ENCODE data around the gene AP4S1.

AP4S1 gene

GRCh38 chr14:31110872-31111271 lies 85.4 kb downstream of the AP4S1 start:
- peaks cover 29 to 92% (median 56%) of the 10 kb centered on the region in 4 experiments for H3K36me3 ChIP-seq (ENCODE audit: control insufficient read depth in 4 of 4, insufficient read depth in 4 of 4, low read length in 3 of 4)
- no CpG with 5 or more reads among the region's 2 CpGs for WGBS (ENCODE audit: insufficient coverage)
- POLR2A ChIA-PET, result no interaction called here

GRCh38 chr14:31113794-31114193 lies 88.3 kb downstream of the AP4S1 start:
- Histone ChIP-seq H3K4me1 (ENCODE audit: control extremely low read depth in 1 of 4, control insufficient read depth in 4 of 4, insufficient read depth in 4 of 4, low read length in 3 of 4) (no peaks in the 10 kb centered on the region), H3K27me3 (replicated peaks in 2 of 5; ENCODE audit: control insufficient read depth in 4 of 5, insufficient read depth in 5 of 5, low read length in 4 of 5) (no peaks in the 10 kb centered on the region), H3K4me3 (ENCODE audit: control insufficient read depth in 1 of 7, extremely low read depth in 1 of 7, insufficient read depth in 4 of 7, low read depth in 2 of 7, low read length in 6 of 7) (no peak overlapping the region), H3K9me3 (ENCODE audit: control extremely low read depth in 1 of 5, control insufficient read depth in 4 of 5, insufficient read depth in 2 of 5, low read depth in 1 of 5, low read length in 4 of 5) (no peaks in the 10 kb centered on the region), H3K27ac (ENCODE audit: insufficient read depth in 1 of 2, low read depth in 1 of 2, low read length in 2 of 2, poor library complexity in 1 of 2, severe bottlenecking in 2 of 2) (no peak overlapping the region), H3K36me3 (ENCODE audit: control insufficient read depth in 4 of 4, insufficient read depth in 4 of 4, low read length in 3 of 4) (peaks cover 27 to 92% (median 55%) of the 10 kb centered on the region in 4 experiments)
- 94% methylated on average over 2 of the region's 3 CpGs for WGBS (ENCODE audit: insufficient coverage)
- POLR2A ChIA-PET, result no interaction called here
- CTCF ChIA-PET, result interaction anchor here (1.4 kb wide), 1 partner anchor 126 kb away, joined by 3 read pairs; no protein-coding TSS in a partner anchor
- DNase-seq, result no peak

More at GRCh38 chr14:31110872-31111271, 85.4 kb downstream of the AP4S1 start:
- Histone ChIP-seq H3K27me3 (replicated peaks in 2 of 5; ENCODE audit: control insufficient read depth in 4 of 5, insufficient read depth in 5 of 5, low read length in 4 of 5) (no peaks in the 10 kb centered on the region), H3K9me3 (ENCODE audit: control extremely low read depth in 1 of 5, control insufficient read depth in 4 of 5, insufficient read depth in 2 of 5, low read depth in 1 of 5, low read length in 4 of 5) (no peaks in the 10 kb centered on the region), H3K4me3 (ENCODE audit: control insufficient read depth in 1 of 7, extremely low read depth in 1 of 7, insufficient read depth in 4 of 7, low read depth in 2 of 7, low read length in 6 of 7) (no peak overlapping the region), H3K27ac (ENCODE audit: insufficient read depth in 1 of 2, low read depth in 1 of 2, low read length in 2 of 2, poor library complexity in 1 of 2, severe bottlenecking in 2 of 2) (no peak overlapping the region), H3K4me1 (ENCODE audit: control extremely low read depth in 1 of 4, control insufficient read depth in 4 of 4, insufficient read depth in 4 of 4, low read length in 3 of 4) (no peaks in the 10 kb centered on the region)
- DNase-seq, result no peak
- CTCF ChIA-PET, result interaction anchor here (0.6 kb wide), 1 partner anchor 327 kb away, joined by 3 read pairs; no protein-coding TSS in a partner anchor

- DNase-seq, result no peak
- 100% methylated on average over 3 of the region's 3 CpGs for WGBS (ENCODE audit: insufficient coverage)
- CTCF ChIA-PET, result interaction anchor here (1.1 kb wide), 1 partner anchor 58 kb away, joined by 3 read pairs; no protein-coding TSS in a partner anchor
- H3K4me1 ChIP-seq (ENCODE audit: control extremely low read depth in 1 of 4, control insufficient read depth in 4 of 4, insufficient read depth in 4 of 4, low read length in 3 of 4), result no peaks in the 10 kb centered on the region
- no peaks in the 10 kb centered on the region for H3K27me3 ChIP-seq (replicated peaks in 2 of 5; ENCODE audit: control insufficient read depth in 4 of 5, insufficient read depth in 5 of 5, low read length in 4 of 5)
- no peak overlapping the region for H3K27ac ChIP-seq (ENCODE audit: insufficient read depth in 1 of 2, low read depth in 1 of 2, low read length in 2 of 2, poor library complexity in 1 of 2, severe bottlenecking in 2 of 2)
- no peaks in the 10 kb centered on the region for H3K9me3 ChIP-seq (ENCODE audit: control extremely low read depth in 1 of 5, control insufficient read depth in 4 of 5, insufficient read depth in 2 of 5, low read depth in 1 of 5, low read length in 4 of 5)
- POLR2A ChIA-PET, result no interaction called here
- no peak overlapping the region for H3K4me3 ChIP-seq (ENCODE audit: control insufficient read depth in 1 of 7, extremely low read depth in 1 of 7, insufficient read depth in 4 of 7, low read depth in 2 of 7, low read length in 6 of 7)
- peaks cover 25 to 91% (median 62%) of the 10 kb centered on the region in 4 experiments for H3K36me3 ChIP-seq (ENCODE audit: control insufficient read depth in 4 of 4, insufficient read depth in 4 of 4, low read length in 3 of 4)
These were observed 93.4 kb downstream of the AP4S1 start for GRCh38 chr14:31118892-31119291.

- Histone ChIP-seq H3K36me3 (ENCODE audit: control insufficient read depth in 4 of 4, insufficient read depth in 4 of 4, low read length in 3 of 4) (peaks cover 19 to 77% (median 55%) of the 10 kb centered on the region in 4 experiments), H3K27me3 (replicated peaks in 2 of 5; ENCODE audit: control insufficient read depth in 4 of 5, insufficient read depth in 5 of 5, low read length in 4 of 5) (no peaks in the 10 kb centered on the region), H3K9me3 (ENCODE audit: control extremely low read depth in 1 of 5, control insufficient read depth in 4 of 5, insufficient read depth in 2 of 5, low read depth in 1 of 5, low read length in 4 of 5) (no peaks in the 10 kb centered on the region), H3K4me1 (ENCODE audit: control extremely low read depth in 1 of 4, control insufficient read depth in 4 of 4, insufficient read depth in 4 of 4, low read length in 3 of 4) (no peaks in the 10 kb centered on the region), H3K4me3 (ENCODE audit: control insufficient read depth in 1 of 7, extremely low read depth in 1 of 7, insufficient read depth in 4 of 7, low read depth in 2 of 7, low read length in 6 of 7) (no peak overlapping the region), H3K27ac (ENCODE audit: insufficient read depth in 1 of 2, low read depth in 1 of 2, low read length in 2 of 2, poor library complexity in 1 of 2, severe bottlenecking in 2 of 2) (no peak overlapping the region)
- ChIA-PET CTCF (interaction anchor here (0.7 kb wide), 1 partner anchor 42 kb away, joined by 3 read pairs; no protein-coding TSS in a partner anchor), POLR2A (no interaction called here)
- WGBS (ENCODE audit: insufficient coverage), result 93% methylated on average over 3 of the region's 8 CpGs
- peak; percentile 3 to 23 (median 19) for DNase-seq
These were observed 96.7 kb downstream of the AP4S1 start for GRCh38 chr14:31122098-31122611.

- peaks cover 18 to 76% (median 53%) of the 10 kb centered on the region in 4 experiments for H3K36me3 ChIP-seq (ENCODE audit: control insufficient read depth in 4 of 4, insufficient read depth in 4 of 4, low read length in 3 of 4)
- DNase-seq, result no peak
- 100% methylated on average over 2 of the region's 4 CpGs for WGBS (ENCODE audit: insufficient coverage)
- peaks cover 0 to 3% (median 0%) of the 10 kb centered on the region in 4 experiments for H3K4me1 ChIP-seq (ENCODE audit: control extremely low read depth in 1 of 4, control insufficient read depth in 4 of 4, insufficient read depth in 4 of 4, low read length in 3 of 4)
- no peaks in the 10 kb centered on the region for H3K9me3 ChIP-seq (ENCODE audit: control extremely low read depth in 1 of 5, control insufficient read depth in 4 of 5, insufficient read depth in 2 of 5, low read depth in 1 of 5, low read length in 4 of 5)
- H3K27me3 ChIP-seq (replicated peaks in 2 of 5; ENCODE audit: control insufficient read depth in 4 of 5, insufficient read depth in 5 of 5, low read length in 4 of 5), result no peaks in the 10 kb centered on the region
- peak overlapping the region in 1 of 2 experiments; percentile 11 for H3K27ac ChIP-seq (ENCODE audit: insufficient read depth in 1 of 2, low read depth in 1 of 2, low read length in 2 of 2, poor library complexity in 1 of 2, severe bottlenecking in 2 of 2)
- ChIA-PET CTCF (no interaction called here), POLR2A (no interaction called here)
- H3K4me3 ChIP-seq (ENCODE audit: control insufficient read depth in 1 of 7, extremely low read depth in 1 of 7, insufficient read depth in 4 of 7, low read depth in 2 of 7, low read length in 6 of 7), result no peak overlapping the region
These were observed 97.5 kb downstream of the AP4S1 start for GRCh38 chr14:31122921-31123320.

GRCh38 chr14:31124197-31124596 lies 98.7 kb downstream of the AP4S1 start:
- CTCF ChIA-PET, result no interaction called here
- Histone ChIP-seq H3K36me3 (ENCODE audit: control insufficient read depth in 4 of 4, insufficient read depth in 4 of 4, low read length in 3 of 4) (peaks cover 14 to 78% (median 59%) of the 10 kb centered on the region in 4 experiments), H3K27me3 (replicated peaks in 2 of 5; ENCODE audit: control insufficient read depth in 4 of 5, insufficient read depth in 5 of 5, low read length in 4 of 5) (no peaks in the 10 kb centered on the region), H3K9me3 (ENCODE audit: control extremely low read depth in 1 of 5, control insufficient read depth in 4 of 5, insufficient read depth in 2 of 5, low read depth in 1 of 5, low read length in 4 of 5) (no peaks in the 10 kb centered on the region), H3K4me3 (ENCODE audit: control insufficient read depth in 1 of 7, extremely low read depth in 1 of 7, insufficient read depth in 4 of 7, low read depth in 2 of 7, low read length in 6 of 7) (no peak overlapping the region), H3K4me1 (ENCODE audit: control extremely low read depth in 1 of 4, control insufficient read depth in 4 of 4, insufficient read depth in 4 of 4, low read length in 3 of 4) (peaks cover 0 to 10% (median 2%) of the 10 kb centered on the region in 4 experiments), H3K27ac (ENCODE audit: insufficient read depth in 1 of 2, low read depth in 1 of 2, low read length in 2 of 2, poor library complexity in 1 of 2, severe bottlenecking in 2 of 2) (no peak overlapping the region)
- DNase-seq, result no peak
- WGBS (ENCODE audit: insufficient coverage), result 100% methylated on average over 3 of the region's 3 CpGs
- POLR2A ChIA-PET, result no interaction called here

- DNase-seq, result no peak
- POLR2A ChIA-PET, result no interaction called here
- CTCF ChIA-PET, result no interaction called here
- 100% methylated on average over 2 of the region's 6 CpGs for WGBS (ENCODE audit: insufficient coverage)
- Histone ChIP-seq H3K36me3 (ENCODE audit: control insufficient read depth in 4 of 4, insufficient read depth in 4 of 4, low read length in 3 of 4) (peaks cover 12 to 76% (median 60%) of the 10 kb centered on the region in 4 experiments), H3K27me3 (replicated peaks in 2 of 5; ENCODE audit: control insufficient read depth in 4 of 5, insufficient read depth in 5 of 5, low read length in 4 of 5) (no peaks in the 10 kb centered on the region), H3K9me3 (ENCODE audit: control extremely low read depth in 1 of 5, control insufficient read depth in 4 of 5, insufficient read depth in 2 of 5, low read depth in 1 of 5, low read length in 4 of 5) (no peaks in the 10 kb centered on the region), H3K4me1 (ENCODE audit: control extremely low read depth in 1 of 4, control insufficient read depth in 4 of 4, insufficient read depth in 4 of 4, low read length in 3 of 4) (peaks cover 0 to 10% (median 2%) of the 10 kb centered on the region in 4 experiments), H3K27ac (ENCODE audit: insufficient read depth in 1 of 2, low read depth in 1 of 2, low read length in 2 of 2, poor library complexity in 1 of 2, severe bottlenecking in 2 of 2) (no peak overlapping the region), H3K4me3 (ENCODE audit: control insufficient read depth in 1 of 7, extremely low read depth in 1 of 7, insufficient read depth in 4 of 7, low read depth in 2 of 7, low read length in 6 of 7) (no peak overlapping the region)
These were observed 99.8 kb downstream of the AP4S1 start for GRCh38 chr14:31125231-31125630.
